ENCODE measurements around the gene KRTAP5-8. TPM values are rescaled to one million over a fixed set of nuclear protein-coding genes. Genes with fewer than 3 reads are reported as not detected.
"Not testable (repeated sequence)": the region's sequence is repeated elsewhere in the genome, so short reads cannot be mapped to it uniquely, and the experiment has no call there.

KRTAP5-8 gene, protein sequence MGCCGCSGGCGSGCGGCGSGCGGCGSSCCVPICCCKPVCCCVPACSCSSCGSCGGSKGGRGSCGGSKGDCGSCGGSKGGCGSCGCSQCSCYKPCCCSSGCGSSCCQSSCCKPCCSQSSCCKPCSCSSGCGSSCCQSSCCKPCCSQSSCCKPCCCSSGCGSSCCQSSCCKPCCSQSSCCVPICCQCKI
- under 1 TPM in 2 of 6 donors, not detected in 4; 0.14 to 0.35 TPM for total RNA-seq
- polyA plus RNA-seq: under 1 TPM in 1 of 2 donors, not detected in 1; 0.46 TPM

DNA sequence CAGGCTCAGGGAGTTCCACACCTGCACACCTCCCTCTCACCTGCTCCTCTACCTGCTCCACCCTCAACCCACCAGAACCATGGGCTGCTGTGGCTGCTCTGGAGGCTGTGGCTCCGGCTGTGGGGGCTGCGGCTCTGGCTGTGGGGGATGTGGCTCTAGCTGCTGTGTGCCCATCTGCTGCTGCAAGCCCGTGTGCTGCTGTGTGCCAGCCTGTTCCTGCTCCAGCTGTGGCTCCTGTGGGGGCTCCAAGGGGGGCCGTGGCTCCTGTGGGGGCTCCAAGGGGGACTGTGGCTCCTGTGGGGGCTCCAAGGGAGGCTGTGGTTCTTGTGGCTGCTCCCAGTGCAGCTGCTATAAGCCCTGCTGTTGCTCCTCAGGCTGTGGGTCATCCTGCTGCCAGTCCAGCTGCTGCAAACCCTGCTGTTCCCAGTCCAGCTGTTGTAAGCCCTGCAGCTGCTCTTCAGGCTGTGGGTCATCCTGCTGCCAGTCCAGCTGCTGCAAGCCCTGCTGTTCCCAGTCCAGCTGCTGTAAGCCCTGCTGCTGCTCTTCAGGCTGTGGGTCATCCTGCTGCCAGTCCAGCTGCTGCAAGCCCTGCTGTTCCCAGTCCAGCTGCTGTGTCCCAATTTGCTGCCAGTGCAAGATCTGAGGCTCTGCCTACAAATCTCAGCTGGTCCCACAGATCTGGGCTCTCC, at the start of gene KRTAP5-8:
Gene KRTAP5-8, plus strand, starts transcription at position 49 of the 689 bp plus-strand sequence. Its CDS starts 31 bp downstream, at position 80.
- peaks cover 0 to 10% (median 6%) of the 10 kb centered on the region in 3 donors for H3K4me1 ChIP-seq
- FAIRE-seq; intact Hi-C loops (cut with DNase I); H3K36me3 ChIP-seq; DNase-seq; H3K9me3 ChIP-seq; H3K4me3 ChIP-seq; H3K27ac ChIP-seq; H3K27me3 ChIP-seq; ATAC-seq: not testable (repeated sequence)
- 74 to 76% methylated on average over 4 of the region's 4 CpGs for WGBS, 2 donors

DNA sequence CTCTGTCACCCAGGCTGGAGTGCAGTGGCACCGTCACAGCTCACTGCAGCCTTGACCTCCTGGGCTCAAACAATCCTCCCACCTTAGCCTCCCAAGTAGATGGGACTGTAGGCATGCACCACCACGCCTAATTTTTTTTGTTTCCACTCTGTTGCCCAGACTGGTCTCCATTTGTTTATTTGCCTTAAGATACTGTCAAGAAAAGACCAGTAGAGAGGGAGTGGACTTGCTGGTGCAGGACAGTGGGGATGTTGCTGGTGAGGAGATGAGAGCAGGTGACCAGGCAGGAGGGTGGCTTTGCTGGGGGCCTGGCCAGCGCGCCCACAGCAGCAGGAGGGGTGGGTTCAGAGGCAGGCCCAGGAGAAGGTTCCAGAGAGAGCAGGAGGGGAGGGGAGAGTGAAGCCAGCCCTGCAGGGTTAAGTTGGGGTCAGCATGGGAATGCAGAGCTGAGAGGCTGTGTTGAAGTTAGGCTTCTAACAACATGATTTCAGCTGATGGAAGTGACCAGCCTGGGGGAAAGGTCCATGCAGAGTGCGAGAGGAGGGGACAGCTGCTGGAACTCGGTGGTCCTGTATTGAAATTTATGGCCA, 49.0 kb upstream of the KRTAP5-8 start:
- intact Hi-C loops (cut with DNase I): no loop called here
- Histone ChIP-seq H3K36me3 (peaks cover 0 to 16% (median 0%) of the 10 kb centered on the region in 3 donors), H3K9me3 (no peaks in the 10 kb centered on the region), H3K27me3 (no peaks in the 10 kb centered on the region), H3K4me1 (no peaks in the 10 kb centered on the region), H3K27ac (no peak overlapping the region), H3K4me3 (no peak overlapping the region)
- DNase-seq: peak in 1 of 6 donors; percentile 28
- WGBS, 2 donors: 80 to 90% methylated on average over 6 of the region's 6 CpGs
- ATAC-seq: no peak
- FAIRE-seq: no peak
- TF ChIP-seq, protein P1, sequence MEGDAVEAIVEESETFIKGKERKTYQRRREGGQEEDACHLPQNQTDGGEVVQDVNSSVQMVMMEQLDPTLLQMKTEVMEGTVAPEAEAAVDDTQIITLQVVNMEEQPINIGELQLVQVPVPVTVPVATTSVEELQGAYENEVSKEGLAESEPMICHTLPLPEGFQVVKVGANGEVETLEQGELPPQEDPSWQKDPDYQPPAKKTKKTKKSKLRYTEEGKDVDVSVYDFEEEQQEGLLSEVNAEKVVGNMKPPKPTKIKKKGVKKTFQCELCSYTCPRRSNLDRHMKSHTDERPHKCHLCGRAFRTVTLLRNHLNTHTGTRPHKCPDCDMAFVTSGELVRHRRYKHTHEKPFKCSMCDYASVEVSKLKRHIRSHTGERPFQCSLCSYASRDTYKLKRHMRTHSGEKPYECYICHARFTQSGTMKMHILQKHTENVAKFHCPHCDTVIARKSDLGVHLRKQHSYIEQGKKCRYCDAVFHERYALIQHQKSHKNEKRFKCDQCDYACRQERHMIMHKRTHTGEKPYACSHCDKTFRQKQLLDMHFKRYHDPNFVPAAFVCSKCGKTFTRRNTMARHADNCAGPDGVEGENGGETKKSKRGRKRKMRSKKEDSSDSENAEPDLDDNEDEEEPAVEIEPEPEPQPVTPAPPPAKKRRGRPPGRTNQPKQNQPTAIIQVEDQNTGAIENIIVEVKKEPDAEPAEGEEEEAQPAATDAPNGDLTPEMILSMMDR (IDR thresholded peaks at IDR 0.05): no peak

DNA sequence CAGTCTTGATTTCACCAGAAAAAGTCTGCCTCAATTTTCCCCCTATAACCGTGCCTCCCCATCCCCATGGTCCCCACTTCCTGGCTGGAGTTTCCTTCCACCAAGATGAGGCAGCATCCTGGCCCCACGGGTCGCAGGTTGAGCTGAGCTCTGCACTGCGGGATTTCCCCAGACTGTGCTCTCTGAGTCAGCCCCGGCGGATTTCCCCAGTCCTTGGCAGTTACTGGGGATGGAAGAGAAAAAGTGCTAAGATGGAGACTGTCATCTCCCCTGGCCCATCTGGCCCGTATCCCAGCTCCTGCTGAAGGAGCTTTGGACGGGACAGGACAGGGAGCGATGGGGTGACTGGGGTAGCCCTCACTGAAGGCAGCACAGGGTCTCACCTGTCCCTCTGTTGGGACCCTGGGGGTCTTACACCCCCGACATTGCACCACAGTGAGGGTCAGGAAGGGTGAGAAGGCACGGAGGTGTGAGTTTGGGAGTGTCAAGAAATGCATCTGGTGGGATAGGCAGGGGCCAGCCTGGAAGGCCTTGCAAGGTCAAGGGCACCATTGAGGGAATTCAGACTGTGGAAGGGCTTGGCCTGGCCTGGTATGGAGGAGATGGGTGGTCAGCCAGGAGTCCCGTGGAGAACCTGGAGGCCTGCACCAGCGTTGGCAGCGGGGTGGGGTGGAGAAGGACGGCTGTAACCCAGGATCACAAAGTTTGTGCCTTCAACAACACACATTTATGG, 48.3 kb upstream of the KRTAP5-8 start:
- intact Hi-C loops (cut with DNase I): no loop called here
- no peak overlapping the region for H3K27ac ChIP-seq
- TF ChIP-seq, protein P1 (IDR thresholded peaks at IDR 0.05): no peak
- no peak for FAIRE-seq
- 82% methylated on average over 15 of the region's 15 CpGs for WGBS, 2 donors
- H3K9me3 ChIP-seq: no peaks in the 10 kb centered on the region
- no peak overlapping the region for H3K4me3 ChIP-seq
- peak in 1 of 4 donors; percentile 53 for ATAC-seq
- peak in 1 of 6 donors; percentile 43 for DNase-seq
- H3K4me1 ChIP-seq: no peaks in the 10 kb centered on the region
- peaks cover 0 to 14% (median 0%) of the 10 kb centered on the region in 3 donors for H3K36me3 ChIP-seq
- H3K27me3 ChIP-seq: no peaks in the 10 kb centered on the region

DNA sequence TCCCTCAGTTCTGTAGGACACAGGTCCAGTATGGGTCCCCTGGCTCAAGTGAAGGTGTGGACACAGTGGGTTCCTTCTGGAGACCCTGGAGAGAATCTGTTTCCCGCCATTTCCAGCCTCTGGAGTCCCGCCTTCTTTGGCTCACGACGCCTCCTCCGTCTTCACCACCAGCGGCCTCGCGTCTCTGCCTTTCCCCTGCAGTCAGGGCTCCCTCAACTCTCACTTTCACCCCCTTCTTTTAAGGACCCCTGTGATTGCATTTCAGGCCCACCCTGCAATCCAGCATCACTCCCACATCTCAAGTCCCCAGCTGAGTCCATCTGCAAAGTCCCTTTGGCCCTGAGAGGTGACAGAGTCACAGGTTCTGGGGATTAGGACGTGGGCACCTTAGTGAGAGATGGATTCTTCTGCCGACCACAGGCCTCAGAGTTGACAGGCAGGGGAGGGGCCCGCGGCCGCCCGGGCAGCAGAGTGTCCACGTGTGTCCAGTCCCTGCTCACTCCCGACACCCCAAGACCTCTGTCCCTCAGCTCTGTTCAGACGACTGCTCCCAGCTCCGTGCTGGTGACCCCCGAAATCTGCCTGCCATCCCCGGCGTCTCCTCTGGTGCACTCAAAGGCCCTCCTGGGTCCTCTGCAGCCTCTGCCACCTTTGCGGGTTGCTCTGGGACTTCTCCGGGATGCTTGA, 47.6 kb upstream of the KRTAP5-8 start:
- WGBS, 2 donors: 92% methylated on average over 23 of the region's 23 CpGs
- DNase-seq: peak in 1 of 6 donors; percentile 33
- no peak for ATAC-seq
- Histone ChIP-seq H3K27me3 (no peaks in the 10 kb centered on the region), H3K9me3 (no peaks in the 10 kb centered on the region), H3K27ac (no peak overlapping the region), H3K4me3 (no peak overlapping the region), H3K36me3 (peaks cover 0 to 18% (median 0%) of the 10 kb centered on the region in 3 donors), H3K4me1 (no peaks in the 10 kb centered on the region)
- intact Hi-C loops (cut with DNase I): no loop called here
- TF ChIP-seq, protein P1 (IDR thresholded peaks at IDR 0.05): no peak
- no peak for FAIRE-seq
